Epithelial cell of proximal tubule (primary cell): ENCODE data around the gene QSOX1. TPM values are rescaled to one million over a fixed set of nuclear protein-coding genes. Genes with fewer than 3 reads are reported as not detected.

ENCODE experiments used
- DNase-seq: peaks from one replicate; pipeline ENCODE4 v3.0.0-alpha.2; 2011; ENCODE audit warnings: low read depth
- H3K4me3 ChIP-seq: 2 replicates; pipeline ENCODE4 v1.5.1; 2011; ENCODE audit warnings: low read depth, mild to moderate bottlenecking, low read length
- CTCF ChIP-seq: conservative IDR thresholded peaks from 2 replicates; pipeline ENCODE4 v1.5.1; 2012; ENCODE audit warnings: low read depth, mild to moderate bottlenecking, low read length
- total RNA-seq: library from RNA; depleted of rRNA; stranded (reverse); fragments of >200 nt; gene quantifications from 2 replicates; pipeline ENCODE4 v1.2.3, GENCODE V29; 2015

QSOX1 gene
- total RNA-seq, 1 donor from 2014 or later, result 247 TPM

- no peak for TF ChIP-seq CTCF
- DNase-seq, result no peak
- peak overlapping the region; percentile 56 for H3K4me3 ChIP-seq
These were observed 76.3 kb downstream of the QSOX1 start for GRCh38 chr1:180230791-180231505.

GRCh38 chr1:180231506-180231921 is 76.8 kb downstream of the QSOX1 start:
- H3K4me3 ChIP-seq, result peak overlapping the region; percentile 56
- no peak for DNase-seq
- TF ChIP-seq CTCF, result no peak

- no peak overlapping the region for H3K4me3 ChIP-seq
- no peak for TF ChIP-seq CTCF
- DNase-seq, result no peak
These were observed 77.3 kb downstream of the QSOX1 start for GRCh38 chr1:180231936-180232335.

- no peak overlapping the region for H3K4me3 ChIP-seq
- no peak for DNase-seq
- TF ChIP-seq CTCF, result no peak
These were observed 77.9 kb downstream of the QSOX1 start for GRCh38 chr1:180232521-180233043.

GRCh38 chr1:180233191-180234011 is 78.7 kb downstream of the QSOX1 start:
- H3K4me3 ChIP-seq, result no peak overlapping the region
- no peak for DNase-seq
- no peak for TF ChIP-seq CTCF

GRCh38 chr1:180234369-180235076 is 79.9 kb downstream of the QSOX1 start:
- no peak for TF ChIP-seq CTCF
- H3K4me3 ChIP-seq, result no peak overlapping the region
- DNase-seq, result no peak
